ENCODE measurements around the gene COL1A1. TPM values are rescaled to one million over a fixed set of nuclear protein-coding genes. Genes with fewer than 3 reads are reported as not detected.

COL1A1 gene
- total RNA-seq, 2 donors from 2014 or later, result 33.5 to 91.9 TPM

GRCh38 chr17:50204431-50204830 lies 3.0 kb upstream of the COL1A1 start:
- no peak for ATAC-seq
- intact Hi-C loops (cut with DNase I, micrococcal nuclease), result loop anchor here in 1 of 2 donors (5.0 kb wide), 1 partner anchor 68 kb away; the partner anchor contains the start of gene TMEM92

GRCh38 chr17:50203604-50204345 lies 2.3 kb upstream of the COL1A1 start:
- intact Hi-C loops (cut with DNase I, micrococcal nuclease), result loop anchor here in 1 of 2 donors (5.0 kb wide), 1 partner anchor 69 kb away; the partner anchor contains the start of gene TMEM92
- ATAC-seq (no peak), DNase-seq (peak in 1 of 2 donors; percentile 15)

More at GRCh38 chr17:50204431-50204830, 3.0 kb upstream of the COL1A1 start:
- DNase-seq, result no peak

GRCh38 chr17:50203086-50203485 lies 1.7 kb upstream of the COL1A1 start:
- intact Hi-C loops (cut with DNase I, micrococcal nuclease), result loop anchor here in 1 of 2 donors (5.0 kb wide), 1 partner anchor 69 kb away; the partner anchor contains the start of gene TMEM92
- ATAC-seq (no peak), DNase-seq (no peak)

GRCh38 chr17:50200457-50201275 lies 765 bp downstream of the COL1A1 start:
- intact Hi-C loops (cut with DNase I, micrococcal nuclease), result loop anchor here (2.0 to 5.0 kb wide), 2 partner anchors 72 kb away; partner anchors contain the start of gene TMEM92 (in 1 of the 2)
- DNase-seq (peak; percentile 86 to 93), ATAC-seq (peak; percentile 82)

GRCh38 chr17:50199803-50200456 lies 1.5 kb downstream of the COL1A1 start:
- DNase-seq (peak; percentile 87 to 93), ATAC-seq (peak; percentile 84)
- intact Hi-C loops (cut with DNase I, micrococcal nuclease), result loop anchor here (2.0 to 5.0 kb wide), 2 partner anchors 72 to 73 kb away; partner anchors contain the start of gene TMEM92 (in 1 of the 2)

- DNase-seq (no peak), ATAC-seq (no peak)
- intact Hi-C loops (cut with DNase I, micrococcal nuclease), result no loop called here
Observed at GRCh38 chr17:50199211-50199802, 2.1 kb downstream of the COL1A1 start.

GRCh38 chr17:50198026-50198669 lies 3.3 kb downstream of the COL1A1 start:
- peak; percentile 38 for ATAC-seq
- DNase-seq, result peak; percentile 47 to 80
- intact Hi-C loops (cut with DNase I, micrococcal nuclease), result no loop called here

GRCh38 chr17:50196826-50197225 lies 4.6 kb downstream of the COL1A1 start:
- DNase-seq (no peak), ATAC-seq (no peak)
- intact Hi-C loops (cut with DNase I, micrococcal nuclease), result no loop called here

- intact Hi-C loops (cut with DNase I, micrococcal nuclease), result no loop called here
- ATAC-seq (no peak), DNase-seq (no peak)
Observed at GRCh38 chr17:50196036-50196435, 5.4 kb downstream of the COL1A1 start.

GRCh38 chr17:50194934-50195865 lies 6.2 kb downstream of the COL1A1 start:
- no peak for DNase-seq
- intact Hi-C loops (cut with DNase I, micrococcal nuclease), result no loop called here
- no peak for ATAC-seq

- ATAC-seq (no peak), DNase-seq (no peak)
- intact Hi-C loops (cut with DNase I, micrococcal nuclease), result no loop called here
Observed at GRCh38 chr17:50194140-50194933, 7.1 kb downstream of the COL1A1 start.

GRCh38 chr17:50192618-50193291 lies 8.7 kb downstream of the COL1A1 start:
- intact Hi-C loops (cut with DNase I, micrococcal nuclease), result no loop called here
- ATAC-seq (no peak), DNase-seq (no peak)

GRCh38 chr17:50192144-50192617 lies 9.2 kb downstream of the COL1A1 start:
- DNase-seq (no peak), ATAC-seq (no peak)
- intact Hi-C loops (cut with DNase I, micrococcal nuclease), result no loop called here

GRCh38 chr17:50191359-50192143 lies 9.9 kb downstream of the COL1A1 start:
- intact Hi-C loops (cut with DNase I, micrococcal nuclease), result no loop called here
- ATAC-seq, result no peak
- DNase-seq, result no peak

Measured in left colon (tissue), 2 donors.